GM12892 (cell line): ENCODE measurements around the gene AMZ1.

Experiments used
- POLR2A ChIP-seq: IDR thresholded peaks from 2 replicates; pipeline ENCODE4 v1.6.1; 2011; ENCODE audit warnings: low read depth, low read length, control low read depth
- TAF1 ChIP-seq: IDR thresholded peaks from 2 replicates; pipeline ENCODE4 v1.6.1; 2011; ENCODE audit warnings: low read depth, mild to moderate bottlenecking, control low read depth, low read length, borderline replicate concordance

DNA sequence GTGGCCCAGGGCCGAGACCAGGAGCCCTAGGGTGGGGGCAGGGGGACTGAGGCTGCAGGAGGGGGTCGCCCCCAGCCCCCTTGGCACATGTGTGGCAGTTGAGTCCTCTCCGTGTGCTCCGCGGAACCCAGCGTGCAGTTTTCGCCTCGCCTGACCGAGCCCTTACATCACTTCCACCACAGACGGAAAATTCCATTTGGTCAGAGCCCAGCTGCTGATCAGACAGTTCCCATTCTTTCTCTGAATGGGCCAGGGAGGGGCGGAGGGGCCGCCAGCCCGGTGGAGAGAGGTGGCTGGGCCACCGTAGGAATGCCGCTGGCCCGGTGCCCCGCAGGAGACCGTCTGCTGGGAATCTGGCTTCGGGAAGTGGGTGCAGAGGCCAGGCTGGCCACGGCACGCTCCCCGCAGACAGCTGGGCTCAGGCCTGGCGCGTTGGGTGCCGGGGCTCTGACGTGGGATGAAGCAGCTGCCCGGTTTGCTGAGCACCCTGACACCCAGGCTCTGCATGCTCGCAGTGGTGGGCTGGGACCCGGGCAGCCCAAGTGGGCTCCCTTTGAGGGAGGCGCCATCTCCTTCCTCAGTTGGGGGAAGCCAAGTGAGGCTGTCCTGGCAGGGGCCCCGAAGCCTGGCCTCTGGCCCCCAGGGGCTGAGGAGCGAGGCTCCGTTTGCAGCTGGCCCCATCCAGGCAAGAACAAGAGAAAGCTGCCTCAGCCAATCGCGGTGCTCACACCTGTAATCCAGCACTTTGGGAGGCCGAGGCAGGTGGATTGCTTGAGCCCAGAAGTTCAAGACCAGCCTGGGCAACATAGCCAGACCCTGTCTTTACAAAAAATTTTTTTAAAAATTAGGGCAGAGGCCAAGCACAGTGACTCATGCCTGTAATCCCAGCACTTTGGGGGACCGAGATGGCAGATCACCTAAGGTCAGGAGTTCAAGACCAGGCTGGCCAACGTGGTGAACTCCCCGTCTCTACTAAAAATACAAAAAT is 46.3 kb upstream of the AMZ1 start:
- TF ChIP-seq POLR2A = no peak
- TF ChIP-seq TAF1 = no peak
